Measurements from ENCODE around the gene DHODH.

Gene DHODH

DNA sequence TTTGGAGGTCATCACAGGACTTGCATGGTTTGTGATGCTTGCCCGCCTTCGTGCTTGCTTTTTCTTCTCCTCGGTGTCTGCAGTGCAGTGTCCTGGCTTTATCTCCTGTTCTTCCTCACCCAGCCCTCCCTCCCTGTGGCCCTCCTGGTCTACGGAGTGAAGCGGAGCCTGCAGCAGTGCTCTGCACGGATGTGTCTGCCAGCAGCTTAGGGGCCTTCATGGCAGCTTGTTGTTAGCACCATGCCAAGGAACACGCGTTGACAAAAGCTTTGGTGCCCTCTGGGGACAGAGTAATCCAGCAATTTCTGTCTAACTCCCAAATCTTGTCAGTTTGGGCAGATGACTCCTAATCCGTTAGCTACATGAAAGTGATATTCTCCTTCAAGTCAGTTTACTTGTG lies 9.9 kb downstream of the DHODH start:
- no peaks in the 10 kb centered on the region for H4K20me1 ChIP-seq (ENCODE audit: insufficient read depth, low read length, poor library complexity, severe bottlenecking)
- no peak overlapping the region for H2AFZ ChIP-seq (ENCODE audit: low read length)
- no peak overlapping the region for H3K4me3 ChIP-seq (ENCODE audit: low read length, poor library complexity, severe bottlenecking)
- H3K9ac ChIP-seq (ENCODE audit: low read depth, low read length, poor library complexity, severe bottlenecking): no peak overlapping the region
- peaks cover 17% of the 10 kb centered on the region; the same call in 1 of the 2 replicates for H3K36me3 ChIP-seq (ENCODE audit: insufficient read depth, low read length)
- H3K79me2 ChIP-seq (ENCODE audit: insufficient read depth, low read length): no peaks in the 10 kb centered on the region
- H3K9me2 ChIP-seq (replicated peaks; ENCODE audit: low read depth, low read length): no peaks in the 10 kb centered on the region
- no peaks in the 10 kb centered on the region for H3F3A ChIP-seq (ENCODE audit: low read depth)
- H3K4me1 ChIP-seq (ENCODE audit: insufficient read depth, low read length, poor library complexity, severe bottlenecking): peaks cover 6% of the 10 kb centered on the region
- H3K9me3 ChIP-seq (ENCODE audit: insufficient read depth, low read depth, low read length): no peaks in the 10 kb centered on the region
- no peaks in the 10 kb centered on the region for H3K27me3 ChIP-seq (ENCODE audit: insufficient read depth, low read length, poor library complexity, severe bottlenecking)
- TF ChIP-seq, protein P1, sequence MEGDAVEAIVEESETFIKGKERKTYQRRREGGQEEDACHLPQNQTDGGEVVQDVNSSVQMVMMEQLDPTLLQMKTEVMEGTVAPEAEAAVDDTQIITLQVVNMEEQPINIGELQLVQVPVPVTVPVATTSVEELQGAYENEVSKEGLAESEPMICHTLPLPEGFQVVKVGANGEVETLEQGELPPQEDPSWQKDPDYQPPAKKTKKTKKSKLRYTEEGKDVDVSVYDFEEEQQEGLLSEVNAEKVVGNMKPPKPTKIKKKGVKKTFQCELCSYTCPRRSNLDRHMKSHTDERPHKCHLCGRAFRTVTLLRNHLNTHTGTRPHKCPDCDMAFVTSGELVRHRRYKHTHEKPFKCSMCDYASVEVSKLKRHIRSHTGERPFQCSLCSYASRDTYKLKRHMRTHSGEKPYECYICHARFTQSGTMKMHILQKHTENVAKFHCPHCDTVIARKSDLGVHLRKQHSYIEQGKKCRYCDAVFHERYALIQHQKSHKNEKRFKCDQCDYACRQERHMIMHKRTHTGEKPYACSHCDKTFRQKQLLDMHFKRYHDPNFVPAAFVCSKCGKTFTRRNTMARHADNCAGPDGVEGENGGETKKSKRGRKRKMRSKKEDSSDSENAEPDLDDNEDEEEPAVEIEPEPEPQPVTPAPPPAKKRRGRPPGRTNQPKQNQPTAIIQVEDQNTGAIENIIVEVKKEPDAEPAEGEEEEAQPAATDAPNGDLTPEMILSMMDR (conservative IDR thresholded peaks at IDR 0.05; ENCODE audit: low read length): no peak
- TF ChIP-seq EZH2phosphoT487 (IDR thresholded peaks at IDR 0.05; ENCODE audit: borderline replicate concordance): no peak
- no peak overlapping the region for H3K4me2 ChIP-seq (ENCODE audit: low read depth, low read length, poor library complexity, severe bottlenecking)

DNA sequence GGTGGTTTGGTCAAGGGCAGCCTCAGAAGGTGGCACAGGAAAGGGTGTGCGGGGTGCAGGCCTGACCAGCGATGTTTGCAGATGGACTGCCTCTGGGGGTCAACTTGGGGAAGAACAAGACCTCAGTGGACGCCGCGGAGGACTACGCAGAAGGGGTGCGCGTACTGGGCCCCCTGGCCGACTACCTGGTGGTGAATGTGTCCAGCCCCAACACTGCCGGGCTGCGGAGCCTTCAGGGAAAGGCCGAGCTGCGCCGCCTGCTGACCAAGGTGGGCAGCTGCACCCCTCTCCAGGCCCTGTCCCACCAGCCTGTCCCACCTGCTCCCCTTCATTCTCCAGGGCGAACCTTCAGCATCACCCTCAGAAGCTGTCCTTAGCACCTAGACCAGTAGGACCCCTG lies 12.5 kb downstream of the DHODH start:
- Histone ChIP-seq H3K36me3 (ENCODE audit: insufficient read depth, low read length) (peaks cover 32% of the 10 kb centered on the region; the same call in 1 of the 2 replicates), H3F3A (ENCODE audit: low read depth) (no peaks in the 10 kb centered on the region), H3K9me2 (replicated peaks; ENCODE audit: low read depth, low read length) (no peaks in the 10 kb centered on the region), H3K9me3 (ENCODE audit: insufficient read depth, low read depth, low read length) (no peaks in the 10 kb centered on the region), H3K4me3 (ENCODE audit: low read length, poor library complexity, severe bottlenecking) (no peak overlapping the region), H2AFZ (ENCODE audit: low read length) (no peak overlapping the region), H3K4me1 (ENCODE audit: insufficient read depth, low read length, poor library complexity, severe bottlenecking) (no peaks in the 10 kb centered on the region), H3K79me2 (ENCODE audit: insufficient read depth, low read length) (no peaks in the 10 kb centered on the region), H3K27me3 (ENCODE audit: insufficient read depth, low read length, poor library complexity, severe bottlenecking) (no peaks in the 10 kb centered on the region), H3K9ac (ENCODE audit: low read depth, low read length, poor library complexity, severe bottlenecking) (no peak overlapping the region), H3K4me2 (ENCODE audit: low read depth, low read length, poor library complexity, severe bottlenecking) (no peak overlapping the region), H4K20me1 (ENCODE audit: insufficient read depth, low read length, poor library complexity, severe bottlenecking) (no peaks in the 10 kb centered on the region)
- TF ChIP-seq EZH2phosphoT487 (IDR thresholded peaks at IDR 0.05; ENCODE audit: borderline replicate concordance): no peak
- TF ChIP-seq, protein P1 (conservative IDR thresholded peaks at IDR 0.05; ENCODE audit: low read length): peak; percentile 22; the same call in 1 of the 2 replicates

DNA sequence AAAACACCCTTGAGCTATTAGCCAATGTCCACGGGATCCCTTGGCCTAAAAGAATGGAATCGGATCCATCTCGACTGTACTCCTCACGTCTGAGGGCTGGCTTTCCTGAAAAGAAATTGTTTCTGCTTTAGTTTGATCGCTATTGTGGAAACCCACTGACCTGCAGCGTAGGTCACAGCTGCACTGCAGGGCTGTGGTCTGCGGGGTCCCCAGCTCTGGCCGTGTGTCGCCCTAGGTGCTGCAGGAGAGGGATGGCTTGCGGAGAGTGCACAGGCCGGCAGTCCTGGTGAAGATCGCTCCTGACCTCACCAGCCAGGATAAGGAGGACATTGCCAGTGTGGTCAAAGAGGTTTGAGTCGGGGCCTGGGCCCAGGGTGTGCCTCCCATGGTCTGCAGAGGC lies 13.6 kb downstream of the DHODH start:
- no peaks in the 10 kb centered on the region for H3K27me3 ChIP-seq (ENCODE audit: insufficient read depth, low read length, poor library complexity, severe bottlenecking)
- no peak overlapping the region for H3K4me3 ChIP-seq (ENCODE audit: low read length, poor library complexity, severe bottlenecking)
- H3K4me1 ChIP-seq (ENCODE audit: insufficient read depth, low read length, poor library complexity, severe bottlenecking): no peaks in the 10 kb centered on the region
- no peak overlapping the region for H3K9ac ChIP-seq (ENCODE audit: low read depth, low read length, poor library complexity, severe bottlenecking)
- H4K20me1 ChIP-seq (ENCODE audit: insufficient read depth, low read length, poor library complexity, severe bottlenecking): no peaks in the 10 kb centered on the region
- H3K9me2 ChIP-seq (replicated peaks; ENCODE audit: low read depth, low read length): no peaks in the 10 kb centered on the region
- no peaks in the 10 kb centered on the region for H3F3A ChIP-seq (ENCODE audit: low read depth)
- TF ChIP-seq, protein P1 (conservative IDR thresholded peaks at IDR 0.05; ENCODE audit: low read length): no peak
- H3K9me3 ChIP-seq (ENCODE audit: insufficient read depth, low read depth, low read length): no peaks in the 10 kb centered on the region
- H3K4me2 ChIP-seq (ENCODE audit: low read depth, low read length, poor library complexity, severe bottlenecking): no peak overlapping the region
- no peak overlapping the region for H2AFZ ChIP-seq (ENCODE audit: low read length)
- H3K36me3 ChIP-seq (ENCODE audit: insufficient read depth, low read length): peaks cover 32% of the 10 kb centered on the region; the same call in 1 of the 2 replicates
- no peaks in the 10 kb centered on the region for H3K79me2 ChIP-seq (ENCODE audit: insufficient read depth, low read length)

Measured in Loucy (cell line).